Stimulated activated naive CD8-positive, alpha-beta T cell treated with anti-CD3 and anti-CD28 coated beads, Interleukin-15, amount 100 ng/mL, for 72 hours (primary cell): Measurements from ENCODE around the gene FNDC7.
"Not testable (repeated sequence)": the region's sequence is repeated elsewhere in the genome, so short reads cannot be mapped to it uniquely, and the experiment has no call there.

Experiments
- ATAC-seq: fragments of 150-1000 bp; cut with Tn5 transposase; 2 replicates; pipeline ENCODE4 v1.10.0; 2021; ENCODE audit warnings: mild to moderate bottlenecking, moderate library complexity
- DNase-seq, 2 donors: peaks; one replicate each; pipeline ENCODE4 v3.0.0; 2021 to 2022
- H3K27ac Mint-ChIP-seq, 2 donors: one replicate each; pipeline ENCODE4 v1.8.0; 2022; ENCODE audit warnings: mild to moderate bottlenecking in 2 of 2, mixed read lengths in 2 of 2, moderate library complexity in 2 of 2
- H3K27me3 Mint-ChIP-seq: one replicate; pipeline ENCODE4 v1.8.0; 2022; ENCODE audit warnings: mixed read lengths
- H3K4me1 Mint-ChIP-seq: one replicate; pipeline ENCODE4 v1.8.0; 2022; ENCODE audit warnings: mild to moderate bottlenecking, mixed read lengths
- H3K4me3 Mint-ChIP-seq, 2 donors: one replicate each; pipeline ENCODE4 v1.8.0; 2022; ENCODE audit warnings: mild to moderate bottlenecking in 2 of 2, mixed read lengths in 2 of 2, moderate library complexity in 1 of 2
- H3K9me3 Mint-ChIP-seq, 2 donors: one replicate each; pipeline ENCODE4 v1.8.0; 2022; ENCODE audit warnings: mixed read lengths in 2 of 2

Gene FNDC7

DNA sequence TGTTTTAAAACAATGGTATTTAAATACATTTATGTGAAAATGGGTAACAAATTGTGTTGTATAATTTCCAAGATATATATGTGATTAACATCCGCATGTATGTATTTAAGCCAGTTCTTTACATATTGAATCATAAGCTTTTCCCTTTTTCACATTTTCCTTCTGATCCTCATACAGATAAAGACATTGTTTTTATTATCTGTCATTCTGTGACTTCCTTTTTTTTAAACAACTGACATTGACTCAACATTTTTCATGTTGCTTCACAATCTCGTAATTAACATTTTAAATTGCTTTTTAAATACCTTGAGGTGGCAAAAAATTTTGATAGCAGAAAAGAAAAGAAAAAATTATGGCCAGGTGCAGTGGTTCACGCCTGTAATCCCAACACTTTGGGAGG, 35.2 kb downstream of the FNDC7 start:
- Mint-ChIP-seq H3K27ac (no peak overlapping the region), H3K4me1 (peaks cover 26% of the 10 kb centered on the region), H3K27me3 (no peaks in the 10 kb centered on the region), H3K4me3 (peak overlapping the region; percentile 16 to 37), H3K9me3 (no peaks in the 10 kb centered on the region)
- DNase-seq (no peak), ATAC-seq (no peak)

DNA sequence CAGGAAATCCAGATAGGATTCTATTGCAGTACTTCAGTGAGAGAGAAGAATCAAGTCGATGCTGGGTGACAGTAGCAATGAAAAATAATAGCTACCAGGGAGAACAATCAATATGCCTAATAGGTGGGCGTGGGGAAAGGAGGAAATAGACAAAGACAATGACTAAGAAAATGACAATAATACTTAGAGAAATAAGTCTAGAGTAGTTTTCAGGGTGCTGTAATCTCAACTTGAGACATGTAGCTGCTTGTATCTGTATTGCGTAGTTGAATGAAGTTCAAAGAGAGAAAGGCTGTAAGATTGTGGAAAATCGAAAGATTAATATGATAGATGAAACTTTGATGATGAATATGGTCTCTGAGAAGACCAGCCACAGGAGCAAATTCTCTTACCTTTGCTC, 36.4 kb downstream of the FNDC7 start:
- Mint-ChIP-seq H3K4me3 (no peak overlapping the region), H3K9me3 (no peaks in the 10 kb centered on the region), H3K27me3 (no peaks in the 10 kb centered on the region), H3K27ac (no peak overlapping the region), H3K4me1 (peaks cover 26% of the 10 kb centered on the region)
- no peak for DNase-seq
- ATAC-seq: no peak

DNA sequence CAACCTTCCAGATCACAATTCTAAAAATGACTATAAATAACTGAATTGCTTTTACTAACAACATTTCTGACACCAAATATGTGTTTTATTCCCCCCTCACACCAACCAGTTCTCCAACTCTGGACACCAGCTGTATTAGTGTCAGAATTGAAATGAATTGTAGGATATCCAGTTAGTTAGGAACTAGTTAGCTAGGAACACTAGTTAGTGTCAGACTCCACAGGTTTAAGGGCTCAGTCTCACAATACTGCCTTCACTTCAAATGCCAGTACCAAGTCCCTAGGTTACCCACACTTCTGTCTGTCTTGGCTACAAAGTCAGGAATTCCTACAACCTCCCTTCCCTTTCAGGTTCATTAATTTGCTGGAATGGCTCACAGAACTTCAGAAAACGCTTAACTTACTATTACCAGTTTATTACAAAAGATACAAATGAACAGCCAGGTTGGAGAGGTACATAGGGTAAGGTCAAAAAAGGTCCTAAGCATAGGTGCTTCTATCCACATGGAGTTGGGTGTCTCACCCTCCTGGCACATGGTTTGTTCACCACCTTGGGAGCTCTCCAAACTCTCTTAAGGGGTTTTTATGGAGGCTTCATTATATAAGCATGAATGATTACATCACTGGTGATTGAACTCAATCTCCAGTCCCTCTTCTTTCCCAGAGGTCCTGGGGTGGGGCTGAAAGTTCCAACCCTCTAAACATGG, 37.9 kb downstream of the FNDC7 start:
- H3K4me1 Mint-ChIP-seq: peaks cover 37% of the 10 kb centered on the region
- no peak overlapping the region for H3K4me3 Mint-ChIP-seq
- H3K27ac Mint-ChIP-seq: peak overlapping the region in 1 of 2 donors; percentile 68
- no peak for DNase-seq
- H3K27me3 Mint-ChIP-seq: no peaks in the 10 kb centered on the region
- H3K9me3 Mint-ChIP-seq: no peaks in the 10 kb centered on the region
- ATAC-seq: no peak

DNA sequence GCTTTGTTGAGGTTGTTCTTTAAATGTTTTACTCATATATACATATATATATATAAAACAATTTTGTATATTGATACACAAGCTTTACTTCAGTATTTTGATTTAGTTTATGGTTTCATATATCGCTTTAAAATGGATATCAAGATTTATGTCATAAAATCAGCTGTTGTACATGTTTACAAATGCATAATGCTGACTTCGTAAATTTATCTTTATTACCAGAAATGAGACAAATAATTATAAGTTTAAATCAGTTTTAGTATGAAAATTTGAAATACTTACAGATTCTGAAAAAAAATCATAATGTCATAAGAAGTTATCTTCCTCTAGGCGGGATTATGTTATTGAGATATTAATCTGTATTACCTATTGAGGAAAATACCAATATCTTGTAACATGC, 40.7 kb downstream of the FNDC7 start:
- Mint-ChIP-seq H3K4me1 (peaks cover 31% of the 10 kb centered on the region), H3K9me3 (no peaks in the 10 kb centered on the region), H3K27ac (no peak overlapping the region), H3K4me3 (no peak overlapping the region), H3K27me3 (no peaks in the 10 kb centered on the region)
- ATAC-seq (no peak), DNase-seq (no peak)

DNA sequence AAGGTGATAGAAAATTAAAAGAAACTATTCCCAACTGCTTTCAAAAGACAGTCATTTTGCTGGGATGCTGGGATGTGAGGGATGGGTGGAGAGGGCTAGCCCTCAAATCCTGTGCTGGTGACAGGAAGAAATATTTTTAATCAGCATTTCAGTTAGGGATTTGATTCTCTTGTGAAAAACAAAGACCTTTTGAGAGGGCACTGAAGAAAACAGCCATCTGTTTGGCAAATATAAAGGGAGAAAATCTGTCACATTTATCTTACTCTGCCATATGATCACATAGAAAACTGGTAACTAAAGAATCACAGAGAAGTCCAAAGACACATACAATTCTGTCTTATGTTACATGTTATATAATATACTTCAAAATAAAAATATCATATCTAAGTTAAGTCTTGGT, 46.1 kb downstream of the FNDC7 start:
- DNase-seq (no peak), ATAC-seq (no peak)
- H3K4me3 Mint-ChIP-seq: no peak overlapping the region
- no peaks in the 10 kb centered on the region for H3K9me3 Mint-ChIP-seq
- H3K27me3 Mint-ChIP-seq: no peaks in the 10 kb centered on the region
- H3K4me1 Mint-ChIP-seq: peaks cover 11% of the 10 kb centered on the region
- H3K27ac Mint-ChIP-seq: no peak overlapping the region

DNA sequence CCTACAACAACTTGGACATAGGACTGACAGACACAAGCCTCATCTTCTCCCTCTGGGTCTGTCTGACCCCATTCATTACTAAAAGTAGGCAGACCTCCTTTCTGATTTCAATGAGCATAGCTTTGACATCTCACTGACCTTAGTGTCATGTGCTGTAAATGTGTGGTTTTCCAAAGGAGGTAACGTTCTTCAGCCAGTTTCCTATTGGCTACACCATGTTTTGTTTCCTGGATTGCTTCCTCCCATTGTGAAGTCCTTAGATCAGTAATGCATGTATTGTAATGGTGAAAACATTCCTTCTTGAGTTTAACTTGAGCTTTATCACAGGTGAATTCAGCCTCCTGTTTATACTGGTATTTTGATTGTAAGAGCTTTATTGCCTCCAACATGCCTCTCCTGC, 54.4 kb downstream of the FNDC7 start:
- Mint-ChIP-seq H3K27me3 (no peaks in the 10 kb centered on the region), H3K4me3 (no peak overlapping the region), H3K4me1 (no peaks in the 10 kb centered on the region), H3K9me3 (no peaks in the 10 kb centered on the region), H3K27ac (no peak overlapping the region)
- ATAC-seq (no peak), DNase-seq (no peak)

DNA sequence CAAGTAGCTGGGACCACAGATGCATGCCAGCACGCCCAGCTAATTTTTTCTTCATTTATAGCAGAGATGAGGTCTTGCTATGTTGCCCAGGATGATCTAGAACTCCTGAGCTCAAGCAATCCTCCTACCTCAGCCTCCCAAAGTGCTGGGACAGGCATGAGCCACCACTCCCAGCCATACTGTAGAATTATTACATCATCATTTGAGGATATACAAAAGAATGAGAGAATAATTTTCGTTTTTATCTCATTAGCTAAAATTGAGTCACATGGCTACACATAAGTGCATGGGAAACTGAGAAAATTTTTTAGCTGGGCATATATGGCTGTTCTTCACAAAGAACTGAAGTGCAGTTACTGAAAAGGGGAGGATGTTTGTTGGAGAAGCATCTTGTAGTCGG, 55.0 kb downstream of the FNDC7 start:
- H3K9me3 Mint-ChIP-seq: no peaks in the 10 kb centered on the region
- H3K4me3 Mint-ChIP-seq: no peak overlapping the region
- H3K27me3 Mint-ChIP-seq: no peaks in the 10 kb centered on the region
- ATAC-seq (no peak), DNase-seq (no peak)
- H3K27ac Mint-ChIP-seq: no peak overlapping the region
- no peaks in the 10 kb centered on the region for H3K4me1 Mint-ChIP-seq

DNA sequence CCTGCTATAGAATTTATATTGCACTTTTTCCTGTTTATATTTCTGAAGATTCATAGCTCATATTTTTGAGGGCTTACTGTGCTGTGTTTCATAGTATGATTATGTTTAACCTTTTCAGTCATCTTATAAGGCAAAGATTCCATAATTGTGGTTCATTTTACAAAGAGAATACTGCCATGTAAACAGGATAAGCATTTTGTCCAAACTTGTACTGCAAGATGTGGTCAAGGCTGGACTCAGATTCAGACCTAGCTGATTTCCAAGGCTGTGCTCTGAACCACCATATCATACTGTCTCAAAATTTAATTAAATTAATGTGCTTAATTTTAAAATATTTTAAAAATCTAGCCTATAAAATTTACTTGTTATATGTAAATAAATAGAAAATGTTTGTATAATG, 65.1 kb downstream of the FNDC7 start:
- ATAC-seq (no peak), DNase-seq (no peak)
- Mint-ChIP-seq H3K27ac (peak overlapping the region in 1 of 2 donors; percentile 83), H3K4me3 (no peak overlapping the region), H3K4me1 (no peaks in the 10 kb centered on the region), H3K27me3 (no peaks in the 10 kb centered on the region), H3K9me3 (no peaks in the 10 kb centered on the region)

DNA sequence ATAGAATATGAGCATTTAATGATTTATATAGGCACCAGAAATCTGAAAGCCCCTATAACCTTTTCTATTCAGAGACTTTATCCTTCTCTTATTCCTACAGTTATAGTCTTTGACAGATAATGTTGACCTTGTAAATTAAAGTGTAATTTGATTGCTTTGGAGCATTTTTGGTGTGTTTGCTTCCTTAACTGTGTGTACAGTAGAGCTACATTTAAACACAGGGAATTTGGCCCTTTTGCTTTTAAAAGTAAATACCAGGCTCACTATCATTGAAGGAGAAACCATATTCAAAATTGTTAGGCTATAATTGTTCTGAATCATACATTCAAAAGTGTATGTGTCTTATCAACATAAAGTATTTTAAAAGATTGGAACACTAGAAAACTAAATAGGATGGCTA, 66.7 kb downstream of the FNDC7 start:
- no peaks in the 10 kb centered on the region for H3K4me1 Mint-ChIP-seq
- no peaks in the 10 kb centered on the region for H3K27me3 Mint-ChIP-seq
- DNase-seq: no peak
- H3K27ac Mint-ChIP-seq: no peak overlapping the region
- peaks cover 5% of the 10 kb centered on the region in 2 donors for H3K9me3 Mint-ChIP-seq
- H3K4me3 Mint-ChIP-seq: no peak overlapping the region
- ATAC-seq: no peak

DNA sequence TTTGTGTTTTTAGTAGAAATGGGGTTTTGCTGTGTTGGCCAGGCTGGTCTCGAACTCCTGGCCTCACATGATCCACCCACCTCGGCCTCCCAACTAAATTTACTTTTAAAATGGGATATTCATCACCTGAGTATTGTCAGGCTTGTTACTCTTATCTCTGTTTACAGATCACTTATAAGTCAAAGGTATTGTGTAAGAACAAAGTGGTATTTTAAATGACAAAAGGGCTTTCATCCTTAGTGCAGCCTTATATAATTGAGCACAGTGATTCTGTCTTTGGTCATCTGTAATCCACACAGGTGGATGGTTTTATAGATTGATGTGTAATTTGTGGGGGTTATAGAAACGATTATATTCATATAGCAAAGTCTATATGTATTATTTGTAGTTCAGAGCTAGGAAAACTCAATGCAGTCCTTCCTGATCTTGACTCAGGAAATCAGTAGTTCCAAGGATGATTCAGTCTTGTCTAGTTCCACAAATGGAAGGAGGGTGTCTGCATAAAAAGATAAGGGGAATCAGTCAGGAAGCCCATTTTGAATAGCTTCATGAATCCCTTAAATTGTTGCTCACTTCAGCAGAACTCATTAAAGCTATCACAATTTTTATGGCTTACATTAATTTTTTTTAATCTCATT, 68.3 kb downstream of the FNDC7 start:
- Mint-ChIP-seq H3K4me3 (no peak overlapping the region), H3K4me1 (no peaks in the 10 kb centered on the region), H3K27me3 (no peaks in the 10 kb centered on the region), H3K27ac (no peak overlapping the region), H3K9me3 (peaks cover 16 to 20% of the 10 kb centered on the region in 2 donors)
- ATAC-seq: no peak
- no peak for DNase-seq

DNA sequence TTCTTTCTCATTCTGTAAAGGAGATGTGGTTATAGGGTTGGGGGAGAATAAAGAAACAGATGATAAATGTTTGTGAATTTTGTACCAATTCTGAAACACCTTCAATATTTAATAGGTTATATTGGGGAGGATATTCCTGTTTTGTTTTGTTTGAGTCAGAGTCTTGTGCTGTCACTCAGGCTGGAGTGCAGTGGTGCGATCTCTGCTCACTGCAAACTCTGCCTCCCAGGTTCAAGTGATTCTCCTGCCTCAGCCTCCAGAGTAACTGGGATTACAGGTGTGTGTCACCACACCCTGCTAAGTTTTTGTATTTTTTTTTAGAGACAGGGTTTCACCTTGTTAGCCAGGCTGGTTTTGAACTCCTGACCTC, 68.9 kb downstream of the FNDC7 start:
- H3K27me3 Mint-ChIP-seq, ATAC-seq, DNase-seq, H3K4me1 Mint-ChIP-seq, H3K4me3 Mint-ChIP-seq, H3K27ac Mint-ChIP-seq: not testable (repeated sequence)
- H3K9me3 Mint-ChIP-seq: peaks cover 18 to 25% of the 10 kb centered on the region in 2 donors

DNA sequence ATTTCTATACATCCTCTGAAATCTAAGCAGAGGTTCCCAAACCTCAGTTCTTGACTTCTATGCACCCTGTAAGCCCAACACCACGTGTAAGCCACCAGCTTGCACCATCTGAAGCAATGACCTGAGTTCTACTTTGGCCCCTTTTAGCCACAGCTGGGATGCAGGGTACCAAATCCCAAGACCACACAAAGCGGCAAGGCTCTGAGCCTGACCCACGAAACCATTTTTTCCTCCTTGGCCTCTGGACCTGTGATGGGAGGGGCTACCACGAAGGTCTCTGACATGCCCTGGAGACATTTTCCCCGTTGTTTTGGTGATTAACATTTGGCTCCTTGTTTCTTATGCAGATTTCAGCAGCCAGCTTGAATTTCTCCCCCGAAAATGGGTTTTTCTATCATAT, 72.6 kb downstream of the FNDC7 start:
- no peak for ATAC-seq
- Mint-ChIP-seq H3K9me3 (peaks cover 18 to 26% of the 10 kb centered on the region in 2 donors), H3K4me1 (no peaks in the 10 kb centered on the region), H3K4me3 (no peak overlapping the region), H3K27me3 (no peaks in the 10 kb centered on the region), H3K27ac (no peak overlapping the region)
- DNase-seq: no peak

DNA sequence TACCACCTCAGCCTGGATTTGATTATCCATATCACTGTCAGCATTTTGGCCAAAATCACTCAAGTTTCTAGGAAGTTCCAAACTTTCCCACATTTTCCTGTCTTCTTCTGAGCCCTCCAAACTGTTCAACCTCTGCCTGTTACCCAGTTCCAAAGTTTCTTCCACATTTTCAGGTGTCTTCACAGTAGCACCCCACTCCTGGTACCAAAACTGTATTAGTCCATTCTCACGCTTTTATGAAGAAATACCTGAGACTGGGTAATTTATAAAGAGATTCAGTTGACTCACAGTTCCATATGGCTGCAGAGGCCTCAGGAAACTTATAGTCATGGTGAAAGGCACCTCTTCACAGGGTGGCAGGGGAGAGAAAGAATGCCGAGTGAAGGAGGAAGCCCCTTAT, 73.2 kb downstream of the FNDC7 start:
- Mint-ChIP-seq H3K9me3 (peaks cover 18 to 33% of the 10 kb centered on the region in 2 donors), H3K4me1 (no peaks in the 10 kb centered on the region), H3K27ac (no peak overlapping the region), H3K4me3 (no peak overlapping the region), H3K27me3 (no peaks in the 10 kb centered on the region)
- ATAC-seq (no peak), DNase-seq (no peak)

DNA sequence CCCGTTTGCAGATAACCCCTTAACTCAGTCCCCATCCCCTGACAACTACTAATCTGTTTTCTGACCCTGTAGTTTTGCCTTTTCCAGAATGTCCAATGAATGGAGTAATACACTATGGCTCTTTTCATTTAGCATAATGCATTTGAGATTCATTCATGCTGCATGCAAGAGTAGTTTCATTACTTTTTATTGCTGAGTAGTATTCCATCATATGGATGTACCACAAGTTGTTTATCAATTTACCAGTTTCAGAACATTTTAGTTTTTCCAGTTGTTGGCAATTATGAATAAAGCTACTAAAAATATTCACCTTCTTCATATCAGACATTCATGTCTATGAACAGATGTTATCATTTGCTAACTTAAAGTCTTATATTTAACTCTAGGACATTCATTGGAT, 79.1 kb downstream of the FNDC7 start:
- H3K4me1 Mint-ChIP-seq: no peaks in the 10 kb centered on the region
- DNase-seq (no peak), ATAC-seq (no peak)
- H3K27me3 Mint-ChIP-seq: no peaks in the 10 kb centered on the region
- no peak overlapping the region for H3K27ac Mint-ChIP-seq
- no peak overlapping the region for H3K4me3 Mint-ChIP-seq
- peaks cover 6 to 26% of the 10 kb centered on the region in 2 donors for H3K9me3 Mint-ChIP-seq
